ENCODE results near the gene CNTNAP3.
"Not testable (repeated sequence)": the region's sequence is repeated elsewhere in the genome, so short reads cannot be mapped to it uniquely, and the experiment has no call there.

Gene CNTNAP3

DNA sequence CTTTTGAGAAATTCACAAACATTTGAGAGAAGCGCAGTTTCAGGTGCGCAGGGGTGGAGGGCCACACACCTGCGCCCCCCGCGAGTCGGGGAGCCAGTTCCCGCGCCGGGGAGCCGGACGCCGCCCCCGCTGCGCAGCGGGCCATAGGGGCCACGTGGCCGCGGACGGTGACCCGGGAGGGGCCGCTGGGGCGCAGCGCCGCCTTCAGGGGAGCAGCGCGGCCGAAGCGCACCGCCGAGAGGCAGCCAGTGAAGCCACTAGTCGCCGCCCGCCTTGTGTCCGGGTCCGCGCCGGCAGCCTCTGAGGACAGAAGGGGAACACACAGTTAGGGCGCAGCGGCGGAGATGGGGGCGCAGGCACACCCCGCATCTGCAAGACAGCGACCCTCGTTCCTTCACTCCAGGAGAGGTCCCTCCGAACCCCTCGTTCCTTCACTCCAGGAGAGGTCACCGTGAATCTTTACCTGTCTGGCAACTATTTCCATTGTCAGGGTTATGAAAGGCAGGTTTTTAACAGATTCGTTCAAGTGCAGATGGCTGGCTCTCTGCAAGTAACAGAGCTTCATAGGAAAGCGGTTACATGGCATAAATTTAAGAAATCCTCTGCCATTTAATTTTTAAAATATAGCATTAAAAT, 209.2 kb downstream of the CNTNAP3 start:
- not testable (repeated sequence) for H3K9ac ChIP-seq; H2AFZ ChIP-seq (ENCODE audit: low read depth); H3K4me3 ChIP-seq (IDR thresholded peaks at IDR 0.05; ENCODE audit: insufficient read depth, low read depth, low read length); H3K4me1 ChIP-seq (ENCODE audit: low read depth, poor library complexity, severe bottlenecking); H3K27me3 ChIP-seq (ENCODE audit: insufficient read depth, low read depth); H3K79me2 ChIP-seq (ENCODE audit: insufficient read depth, low read depth); H3K36me3 ChIP-seq (ENCODE audit: insufficient read depth); H3K27ac ChIP-seq; H4K20me1 ChIP-seq (ENCODE audit: insufficient read depth); H3K4me2 ChIP-seq

DNA sequence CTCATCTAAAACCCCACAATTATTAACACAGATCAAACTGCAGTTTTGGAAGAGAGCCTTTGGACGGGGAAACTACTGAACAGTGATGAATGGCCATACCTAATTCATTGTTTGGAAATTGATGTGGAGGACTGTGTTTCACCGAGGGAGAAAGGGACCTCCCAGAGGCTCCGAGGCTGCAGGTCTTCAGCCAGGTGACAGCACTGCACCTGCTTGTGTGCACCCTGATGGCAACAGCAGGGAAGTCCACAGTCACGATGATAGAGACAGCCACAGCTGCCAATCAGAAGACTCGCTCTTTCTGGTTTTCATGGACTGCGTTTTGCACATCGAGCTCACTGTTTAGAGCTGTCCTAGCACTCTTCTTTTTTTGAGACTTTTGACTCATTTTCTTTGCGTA, 214.4 kb downstream of the CNTNAP3 start:
- not testable (repeated sequence) for H4K20me1 ChIP-seq (ENCODE audit: insufficient read depth); H3K79me2 ChIP-seq (ENCODE audit: insufficient read depth, low read depth); H3K4me1 ChIP-seq (ENCODE audit: low read depth, poor library complexity, severe bottlenecking); H2AFZ ChIP-seq (ENCODE audit: low read depth); H3K36me3 ChIP-seq (ENCODE audit: insufficient read depth); H3K27me3 ChIP-seq (ENCODE audit: insufficient read depth, low read depth); H3K9ac ChIP-seq; H3K4me3 ChIP-seq (IDR thresholded peaks at IDR 0.05; ENCODE audit: insufficient read depth, low read depth, low read length); H3K4me2 ChIP-seq; H3K27ac ChIP-seq

DNA sequence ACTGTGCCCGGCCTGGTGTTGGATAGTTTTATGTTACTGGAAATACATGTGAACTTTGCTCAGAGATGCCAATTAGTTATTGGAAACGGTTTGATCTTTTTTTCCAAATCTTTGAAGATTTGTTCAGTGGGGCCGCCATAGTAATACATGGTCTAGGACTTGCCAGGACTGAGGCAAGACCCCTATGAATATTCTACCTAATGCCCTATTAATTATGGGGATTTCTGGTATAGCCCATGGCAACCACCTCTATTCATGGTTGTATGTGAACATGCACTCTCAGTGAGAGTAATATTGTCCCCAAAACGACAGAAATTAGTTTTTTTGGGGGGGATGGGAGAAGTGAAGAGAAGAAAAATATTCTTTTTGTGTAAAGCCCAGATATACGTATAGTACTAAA, 220.3 kb downstream of the CNTNAP3 start:
- not testable (repeated sequence) for H3K27me3 ChIP-seq (ENCODE audit: insufficient read depth, low read depth); H4K20me1 ChIP-seq (ENCODE audit: insufficient read depth); H3K4me3 ChIP-seq (IDR thresholded peaks at IDR 0.05; ENCODE audit: insufficient read depth, low read depth, low read length); H3K27ac ChIP-seq; H3K4me2 ChIP-seq; H3K4me1 ChIP-seq (ENCODE audit: low read depth, poor library complexity, severe bottlenecking); H3K36me3 ChIP-seq (ENCODE audit: insufficient read depth); H2AFZ ChIP-seq (ENCODE audit: low read depth); H3K9ac ChIP-seq; H3K79me2 ChIP-seq (ENCODE audit: insufficient read depth, low read depth)

DNA sequence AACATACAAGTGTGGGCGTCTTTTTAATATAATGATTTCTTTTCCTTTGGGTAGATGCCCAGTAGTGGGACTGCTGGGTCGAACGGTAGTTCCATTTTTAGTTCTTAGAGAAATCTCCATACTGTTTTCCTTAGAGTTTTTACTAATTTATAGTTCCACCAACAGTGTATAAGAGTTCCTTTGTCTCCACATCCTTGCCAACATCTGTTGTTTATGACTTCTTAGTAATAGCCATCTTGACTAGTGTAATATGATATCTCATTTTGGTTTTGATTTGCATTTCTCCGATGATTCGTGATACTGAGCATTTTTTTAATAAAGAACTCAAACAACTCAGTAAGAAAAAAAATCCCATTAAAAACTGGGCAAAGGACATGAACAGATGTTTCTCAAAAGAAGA, 225.0 kb downstream of the CNTNAP3 start:
- not testable (repeated sequence) for H3K4me2 ChIP-seq; H3K79me2 ChIP-seq (ENCODE audit: insufficient read depth, low read depth); H3K4me3 ChIP-seq (IDR thresholded peaks at IDR 0.05; ENCODE audit: insufficient read depth, low read depth, low read length)

DNA sequence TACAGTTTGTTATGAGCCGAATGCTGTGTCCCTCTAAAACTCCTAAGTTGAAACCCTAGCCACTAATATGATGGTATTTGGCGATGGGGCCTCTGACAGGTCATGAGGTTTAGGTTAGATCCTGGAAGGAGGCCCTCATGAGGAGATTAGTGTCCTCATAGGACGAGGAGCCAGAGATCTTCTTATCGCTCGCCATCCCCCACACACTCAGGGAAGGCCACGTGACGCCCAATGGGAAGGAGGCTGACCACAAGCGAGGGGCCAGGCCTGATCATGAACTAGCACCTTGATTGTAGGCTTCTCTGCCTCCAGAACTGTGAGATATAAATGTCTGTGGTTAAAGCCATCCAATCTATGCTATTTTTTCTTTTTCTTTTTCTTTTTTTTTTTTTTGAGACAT, 233.5 kb downstream of the CNTNAP3 start:
- H3K36me3 ChIP-seq (ENCODE audit: insufficient read depth); H3K9ac ChIP-seq; H3K27ac ChIP-seq; H3K79me2 ChIP-seq (ENCODE audit: insufficient read depth, low read depth); H3K4me1 ChIP-seq (ENCODE audit: low read depth, poor library complexity, severe bottlenecking); H3K27me3 ChIP-seq (ENCODE audit: insufficient read depth, low read depth); H4K20me1 ChIP-seq (ENCODE audit: insufficient read depth); H3K4me2 ChIP-seq; H2AFZ ChIP-seq (ENCODE audit: low read depth); H3K4me3 ChIP-seq (IDR thresholded peaks at IDR 0.05; ENCODE audit: insufficient read depth, low read depth, low read length): not testable (repeated sequence)

More for the DNA sequence above, 225.0 kb downstream of the CNTNAP3 start:
- not testable (repeated sequence) for H3K27me3 ChIP-seq (ENCODE audit: insufficient read depth, low read depth); H3K9ac ChIP-seq; H2AFZ ChIP-seq (ENCODE audit: low read depth); H3K27ac ChIP-seq; H3K36me3 ChIP-seq (ENCODE audit: insufficient read depth); H4K20me1 ChIP-seq (ENCODE audit: insufficient read depth); H3K4me1 ChIP-seq (ENCODE audit: low read depth, poor library complexity, severe bottlenecking)

DNA sequence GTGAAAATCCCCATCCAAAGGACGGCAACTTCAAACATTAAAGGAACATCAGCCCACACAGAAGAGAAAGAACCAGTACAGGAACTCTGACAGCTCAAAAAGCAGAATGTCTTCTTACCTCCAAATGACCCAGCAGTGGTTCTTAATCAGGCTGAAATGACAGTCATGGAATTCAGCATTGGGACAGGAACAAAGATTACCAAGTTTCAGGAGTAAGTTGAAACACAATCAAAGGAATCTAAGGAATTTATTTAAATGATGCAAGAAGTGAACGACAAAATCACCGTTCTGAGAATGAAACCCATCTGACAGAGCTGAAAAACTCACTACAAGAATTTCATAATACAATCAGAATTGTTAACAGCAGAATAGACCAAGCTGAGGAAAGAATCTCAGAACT, 241.1 kb downstream of the CNTNAP3 start:
- not testable (repeated sequence) for H3K27me3 ChIP-seq (ENCODE audit: insufficient read depth, low read depth); H3K79me2 ChIP-seq (ENCODE audit: insufficient read depth, low read depth); H3K4me1 ChIP-seq (ENCODE audit: low read depth, poor library complexity, severe bottlenecking); H3K36me3 ChIP-seq (ENCODE audit: insufficient read depth); H3K9ac ChIP-seq; H3K4me2 ChIP-seq; H3K4me3 ChIP-seq (IDR thresholded peaks at IDR 0.05; ENCODE audit: insufficient read depth, low read depth, low read length); H3K27ac ChIP-seq; H4K20me1 ChIP-seq (ENCODE audit: insufficient read depth); H2AFZ ChIP-seq (ENCODE audit: low read depth)

DNA sequence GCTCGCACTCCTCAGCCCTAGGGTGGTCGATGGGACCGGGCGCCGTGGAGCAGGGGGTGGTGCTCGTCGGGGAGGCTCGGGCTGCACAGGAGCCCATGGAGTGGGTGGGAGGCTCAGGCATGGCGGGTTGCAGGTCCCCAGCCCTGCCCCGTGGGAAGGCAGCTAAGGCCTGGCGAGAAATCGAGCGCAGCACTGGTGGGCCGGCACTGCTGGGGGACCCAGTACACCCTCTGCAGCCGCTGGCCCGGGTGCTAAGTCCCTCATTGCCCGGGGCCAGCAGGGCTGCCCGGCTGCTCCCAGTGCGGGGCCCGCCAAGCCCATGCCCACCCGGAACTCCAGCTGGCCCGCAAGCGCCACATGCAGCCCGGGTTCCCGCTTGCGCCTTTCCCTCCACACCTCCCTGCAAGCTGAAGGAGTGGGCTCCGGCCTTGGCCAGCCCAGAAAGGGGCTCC, 245.6 kb downstream of the CNTNAP3 start:
- H3K9ac ChIP-seq; H3K36me3 ChIP-seq (ENCODE audit: insufficient read depth); H4K20me1 ChIP-seq (ENCODE audit: insufficient read depth); H3K4me1 ChIP-seq (ENCODE audit: low read depth, poor library complexity, severe bottlenecking); H3K27me3 ChIP-seq (ENCODE audit: insufficient read depth, low read depth); H3K4me3 ChIP-seq (IDR thresholded peaks at IDR 0.05; ENCODE audit: insufficient read depth, low read depth, low read length); H3K4me2 ChIP-seq; H2AFZ ChIP-seq (ENCODE audit: low read depth); H3K79me2 ChIP-seq (ENCODE audit: insufficient read depth, low read depth); H3K27ac ChIP-seq: not testable (repeated sequence)

DNA sequence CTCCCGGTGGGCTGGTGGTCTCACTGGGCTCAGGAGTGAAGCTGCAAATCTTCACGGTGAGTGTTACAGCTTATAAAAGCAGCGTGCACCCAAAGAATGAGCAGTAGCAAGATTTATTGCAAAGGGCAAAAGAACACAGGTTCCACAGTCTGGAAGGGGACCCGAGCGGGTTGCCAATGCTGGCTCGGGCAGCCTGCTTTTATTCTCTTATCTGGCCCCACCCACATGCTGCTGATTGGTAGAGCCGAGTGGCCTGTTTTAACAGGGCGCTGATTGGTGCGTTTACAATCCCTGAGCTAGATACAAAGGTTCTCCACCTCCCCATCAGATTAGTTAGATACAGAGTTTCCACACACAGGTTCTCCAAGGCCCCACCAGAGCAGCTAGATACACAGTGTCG, 246.2 kb downstream of the CNTNAP3 start:
- not testable (repeated sequence) for H3K4me3 ChIP-seq (IDR thresholded peaks at IDR 0.05; ENCODE audit: insufficient read depth, low read depth, low read length); H3K79me2 ChIP-seq (ENCODE audit: insufficient read depth, low read depth); H2AFZ ChIP-seq (ENCODE audit: low read depth); H4K20me1 ChIP-seq (ENCODE audit: insufficient read depth); H3K9ac ChIP-seq; H3K4me1 ChIP-seq (ENCODE audit: low read depth, poor library complexity, severe bottlenecking); H3K36me3 ChIP-seq (ENCODE audit: insufficient read depth); H3K27me3 ChIP-seq (ENCODE audit: insufficient read depth, low read depth); H3K27ac ChIP-seq; H3K4me2 ChIP-seq

DNA sequence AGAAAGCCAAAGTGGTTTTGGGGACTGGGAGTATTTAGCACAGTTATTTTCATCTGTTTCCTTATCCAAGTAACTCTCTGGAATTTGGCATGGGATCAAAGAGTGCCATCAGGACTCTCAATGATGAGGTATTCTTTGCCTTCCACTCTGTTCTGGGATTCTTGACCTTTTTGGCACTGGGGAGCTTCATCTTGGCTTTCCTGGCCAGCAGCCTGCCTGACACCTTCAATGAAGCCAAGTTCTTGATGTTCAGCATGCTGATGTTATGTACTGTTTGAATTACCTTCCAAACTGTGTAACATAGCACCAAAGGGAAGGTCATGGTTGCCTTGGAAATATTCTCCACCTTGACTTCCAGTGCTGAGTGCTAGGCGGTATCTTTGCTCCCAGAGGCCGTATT, 248.8 kb downstream of the CNTNAP3 start:
- not testable (repeated sequence) for H4K20me1 ChIP-seq (ENCODE audit: insufficient read depth); H3K36me3 ChIP-seq (ENCODE audit: insufficient read depth); H3K79me2 ChIP-seq (ENCODE audit: insufficient read depth, low read depth); H2AFZ ChIP-seq (ENCODE audit: low read depth); H3K27me3 ChIP-seq (ENCODE audit: insufficient read depth, low read depth); H3K4me3 ChIP-seq (IDR thresholded peaks at IDR 0.05; ENCODE audit: insufficient read depth, low read depth, low read length); H3K27ac ChIP-seq; H3K4me1 ChIP-seq (ENCODE audit: low read depth, poor library complexity, severe bottlenecking); H3K4me2 ChIP-seq; H3K9ac ChIP-seq

DNA sequence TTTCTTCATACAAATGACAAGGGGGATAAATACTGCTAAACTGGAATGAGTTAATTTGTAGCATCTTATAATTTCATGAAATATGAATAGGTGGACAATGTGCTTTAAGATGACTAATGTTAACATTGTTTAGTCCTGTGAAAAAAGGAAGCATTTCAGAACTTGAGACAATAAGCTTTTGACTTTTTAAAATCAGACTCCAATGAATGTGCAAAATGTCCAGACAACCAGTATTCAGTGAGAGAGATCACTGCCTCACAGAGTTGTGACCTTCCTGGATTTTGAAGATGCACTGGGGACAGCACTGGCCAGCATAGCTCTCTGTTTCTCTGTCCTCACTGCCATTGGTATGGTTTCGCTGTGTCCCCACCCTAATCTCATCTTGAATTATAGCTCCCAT, 249.7 kb downstream of the CNTNAP3 start:
- H3K36me3 ChIP-seq (ENCODE audit: insufficient read depth); H3K79me2 ChIP-seq (ENCODE audit: insufficient read depth, low read depth); H3K27ac ChIP-seq; H3K9ac ChIP-seq; H3K4me3 ChIP-seq (IDR thresholded peaks at IDR 0.05; ENCODE audit: insufficient read depth, low read depth, low read length); H2AFZ ChIP-seq (ENCODE audit: low read depth); H3K4me1 ChIP-seq (ENCODE audit: low read depth, poor library complexity, severe bottlenecking); H4K20me1 ChIP-seq (ENCODE audit: insufficient read depth); H3K4me2 ChIP-seq; H3K27me3 ChIP-seq (ENCODE audit: insufficient read depth, low read depth): not testable (repeated sequence)

DNA sequence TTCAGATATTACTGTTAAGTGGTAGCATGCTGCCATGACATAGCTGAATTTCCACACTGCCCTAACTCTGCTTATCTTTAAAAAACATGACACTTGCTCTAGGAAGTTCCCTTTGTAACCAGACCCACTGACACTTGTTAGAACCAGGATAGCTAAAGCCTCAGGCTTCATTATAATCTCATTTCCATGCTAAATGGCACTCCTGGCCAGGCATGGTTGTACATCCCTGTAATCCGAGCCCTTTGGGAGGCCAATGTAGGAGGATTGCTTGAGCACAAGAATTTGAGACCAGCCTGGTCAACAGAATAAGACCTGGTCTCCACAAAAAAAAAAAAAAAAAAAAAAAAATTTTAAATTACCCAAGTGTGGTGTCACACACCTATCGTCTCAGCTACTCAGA, 254.1 kb downstream of the CNTNAP3 start:
- H3K4me3 ChIP-seq (IDR thresholded peaks at IDR 0.05; ENCODE audit: insufficient read depth, low read depth, low read length); H3K4me2 ChIP-seq; H2AFZ ChIP-seq (ENCODE audit: low read depth); H3K79me2 ChIP-seq (ENCODE audit: insufficient read depth, low read depth); H3K27me3 ChIP-seq (ENCODE audit: insufficient read depth, low read depth); H3K36me3 ChIP-seq (ENCODE audit: insufficient read depth); H3K9ac ChIP-seq; H3K27ac ChIP-seq; H4K20me1 ChIP-seq (ENCODE audit: insufficient read depth); H3K4me1 ChIP-seq (ENCODE audit: low read depth, poor library complexity, severe bottlenecking): not testable (repeated sequence)

Data from KMS-11 (cell line).